NCI-H460 (cell line): ENCODE measurements around the gene THSD8. TPM values are rescaled to one million over a fixed set of nuclear protein-coding genes. Genes with fewer than 3 reads are reported as not detected.
"Not testable (repeated sequence)": the region's sequence is repeated elsewhere in the genome, so short reads cannot be mapped to it uniquely, and the experiment has no call there.

ENCODE experiments used
- DNase-seq: peaks from one replicate; pipeline ENCODE4 v3.0.0-alpha.2; 2016; ENCODE audit warnings: low read depth; ENCODE audit errors: extremely low read depth
- total RNA-seq: library from RNA; depleted of rRNA; stranded (reverse); fragments of >200 nt; shearing (Covaris generic); gene quantifications from 2 replicates; pipeline ENCODE4 v1.2.3, GENCODE V29; 2014

The THSD8 gene
- total RNA-seq, 1 experiment from 2014 or later = not detected

GRCh38 chr19:12817188-12817587 is 15.3 kb downstream of the THSD8 start:
- not testable (repeated sequence) for DNase-seq

GRCh38 chr19:12817810-12818209 is 15.9 kb downstream of the THSD8 start:
- not testable (repeated sequence) for DNase-seq

- DNase-seq = no peak
These were observed 19.9 kb downstream of the THSD8 start for GRCh38 chr19:12821761-12822160.

- DNase-seq = no peak
These were observed 23.6 kb downstream of the THSD8 start for GRCh38 chr19:12825254-12826131.

GRCh38 chr19:12828494-12828893 is 26.6 kb downstream of the THSD8 start:
- DNase-seq = no peak

- DNase-seq = no peak
These were observed 31.5 kb downstream of the THSD8 start for GRCh38 chr19:12833418-12833737.

- DNase-seq = peak; percentile 20
These were observed 32.1 kb downstream of the THSD8 start for GRCh38 chr19:12833738-12834565.

- DNase-seq = no peak
These were observed 32.7 kb downstream of the THSD8 start, which contains the start of gene RTBDN for GRCh38 chr19:12834566-12834943. RTBDN (minus strand) TSS chr19:12834579; CDS start chr19:12829979, 4,600 bp downstream.

GRCh38 chr19:12834976-12835757 is 33.3 kb downstream of the THSD8 start:
- no peak for DNase-seq

GRCh38 chr19:12836529-12836863 is 34.6 kb downstream of the THSD8 start:
- DNase-seq = no peak

GRCh38 chr19:12837225-12837624 is 35.4 kb downstream of the THSD8 start:
- no peak for DNase-seq

GRCh38 chr19:12838182-12838885 is 36.5 kb downstream of the THSD8 start, which contains the start of gene MAST1:
MAST1 (plus strand) TSS chr19:12838515; CDS start chr19:12838573, 58 bp downstream.
- DNase-seq = peak; percentile 24

GRCh38 chr19:12838886-12839756 is 37.3 kb downstream of the THSD8 start:
- DNase-seq = no peak

GRCh38 chr19:12840091-12841079 is 38.5 kb downstream of the THSD8 start:
- DNase-seq = peak; percentile 49

GRCh38 chr19:12841094-12841493 is 39.2 kb downstream of the THSD8 start:
- no peak for DNase-seq

GRCh38 chr19:12842511-12842910 is 40.6 kb downstream of the THSD8 start:
- no peak for DNase-seq

- DNase-seq = no peak
These were observed 41.5 kb downstream of the THSD8 start for GRCh38 chr19:12843328-12843727.
